Osteocyte (in vitro differentiated cells): ENCODE measurements around the gene LIG1. TPM values are rescaled to one million over a fixed set of nuclear protein-coding genes. Genes with fewer than 3 reads are reported as not detected.
"Not testable (repeated sequence)": the region's sequence is repeated elsewhere in the genome, so short reads cannot be mapped to it uniquely, and the experiment has no call there.

Experiments used
- DNase-seq: peaks from one replicate; pipeline ENCODE4 v3.0.0; 2021; ENCODE audit warnings: mixed read lengths; ENCODE audit not compliant: unreplicated experiment; ENCODE audit errors: extremely low spot score
- H3K27ac Mint-ChIP-seq: one replicate; pipeline ENCODE4 v1.8.0; 2021; ENCODE audit warnings: mild to moderate bottlenecking, mixed read lengths; ENCODE audit not compliant: unreplicated experiment
- H3K27me3 Mint-ChIP-seq: one replicate; pipeline ENCODE4 v1.8.0; 2021; ENCODE audit warnings: mixed read lengths; ENCODE audit not compliant: unreplicated experiment
- H3K36me3 Mint-ChIP-seq: one replicate; pipeline ENCODE4 v1.8.0; 2021; ENCODE audit warnings: mixed read lengths; ENCODE audit not compliant: unreplicated experiment
- H3K4me1 Mint-ChIP-seq: one replicate; pipeline ENCODE4 v1.8.0; 2021; ENCODE audit warnings: mixed read lengths; ENCODE audit not compliant: unreplicated experiment
- H3K4me3 Mint-ChIP-seq: one replicate; pipeline ENCODE4 v1.8.0; 2021; ENCODE audit warnings: mild to moderate bottlenecking, moderate library complexity, mixed read lengths; ENCODE audit not compliant: unreplicated experiment
- H3K9me3 Mint-ChIP-seq: one replicate; pipeline ENCODE4 v1.8.0; 2021; ENCODE audit warnings: mixed read lengths; ENCODE audit not compliant: unreplicated experiment
- CTCF ChIP-seq: fragments of 200-600 bp; sonication (generic); IDR thresholded peaks from 2 replicates; pipeline ENCODE4 v1.5.0; 2021; ENCODE audit warnings: antibody characterized with exemption, mild to moderate bottlenecking, moderate library complexity
- total RNA-seq: library from RNA; stranded (reverse); gene quantifications from 2 replicates; pipeline ENCODE4 v1.2.1, GENCODE V29; 2021

The LIG1 gene
- total RNA-seq, 1 donor from 2014 or later: 23.0 TPM

- Mint-ChIP-seq H3K4me1 (peaks cover 5% of the 10 kb centered on the region), H3K27me3 (peaks cover 17% of the 10 kb centered on the region), H3K9me3 (no peaks in the 10 kb centered on the region), H3K27ac (no peak overlapping the region), H3K4me3 (no peak overlapping the region), H3K36me3 (no peaks in the 10 kb centered on the region)
- TF ChIP-seq CTCF: no peak
- no peak for DNase-seq
These were observed 84.0 kb downstream of the LIG1 start for GRCh38 chr19:48085904-48086864.

GRCh38 chr19:48085076-48085475, 85.1 kb downstream of the LIG1 start:
- H3K9me3 Mint-ChIP-seq: no peaks in the 10 kb centered on the region
- no peak for DNase-seq
- H3K4me3 Mint-ChIP-seq: no peak overlapping the region
- peaks cover 17% of the 10 kb centered on the region for H3K27me3 Mint-ChIP-seq
- TF ChIP-seq CTCF: no peak
- peak overlapping the region; percentile 2 for H3K27ac Mint-ChIP-seq
- H3K4me1 Mint-ChIP-seq: peaks cover under 1% of the 10 kb centered on the region
- no peaks in the 10 kb centered on the region for H3K36me3 Mint-ChIP-seq

- no peak for DNase-seq
- H3K9me3 Mint-ChIP-seq: no peaks in the 10 kb centered on the region
- H3K27ac Mint-ChIP-seq: no peak overlapping the region
- peaks cover 23% of the 10 kb centered on the region for H3K27me3 Mint-ChIP-seq
- H3K4me3 Mint-ChIP-seq: no peak overlapping the region
- H3K36me3 Mint-ChIP-seq: no peaks in the 10 kb centered on the region
- no peak for TF ChIP-seq CTCF
- H3K4me1 Mint-ChIP-seq: no peaks in the 10 kb centered on the region
These were observed 89.0 kb downstream of the LIG1 start for GRCh38 chr19:48081106-48081505.

- H3K4me1 Mint-ChIP-seq, H3K27ac Mint-ChIP-seq, H3K36me3 Mint-ChIP-seq, H3K4me3 Mint-ChIP-seq, DNase-seq, H3K27me3 Mint-ChIP-seq, H3K9me3 Mint-ChIP-seq: not testable (repeated sequence)
These were observed 99.9 kb downstream of the LIG1 start for GRCh38 chr19:48070177-48070769.

GRCh38 chr19:48069435-48069834, 100.7 kb downstream of the LIG1 start:
- Mint-ChIP-seq H3K27me3 (peaks cover 7% of the 10 kb centered on the region), H3K36me3 (no peaks in the 10 kb centered on the region), H3K9me3 (no peaks in the 10 kb centered on the region), H3K27ac (no peak overlapping the region), H3K4me3 (no peak overlapping the region), H3K4me1 (no peaks in the 10 kb centered on the region)
- DNase-seq: no peak
- no peak for TF ChIP-seq CTCF

Other genes with a start within 250 kb of the LIG1 start
- not detected in 2 replicates for gene BSPH1, start 178.2 kb downstream of the LIG1 start, total RNA-seq
- not detected in 2 replicates for gene ELSPBP1, start 175.7 kb downstream of the LIG1 start, total RNA-seq
- not detected in 2 replicates for gene CABP5, start 126.3 kb downstream of the LIG1 start, total RNA-seq
- gene PLA2G4C, start 59.5 kb downstream of the LIG1 start, total RNA-seq: 4.8 and 5.5 TPM in 2 replicates
- 5.7 and 6.6 TPM in 2 replicates for gene ZSWIM9, start 336 bp upstream of the LIG1 start, total RNA-seq
- 36.4 and 38.0 TPM in 2 replicates for gene CARD8, start 85.6 kb upstream of the LIG1 start, total RNA-seq
- 0.97 and 0.99 TPM in 2 replicates for gene ZNF114, start 99.7 kb upstream of the LIG1 start, total RNA-seq
- gene EMP3, start 155.2 kb upstream of the LIG1 start, total RNA-seq: 201 and 212 TPM in 2 replicates
- gene TMEM143, start 193.6 kb upstream of the LIG1 start, total RNA-seq: 9.1 and 12.3 TPM in 2 replicates
- gene SYNGR4, start 194.0 kb upstream of the LIG1 start, total RNA-seq: not detected in 2 replicates
- 267 and 275 TPM in 2 replicates for gene KDELR1, start 221.2 kb upstream of the LIG1 start, total RNA-seq
- gene GRIN2D, start 223.3 kb upstream of the LIG1 start, total RNA-seq: 0.68 and 1.2 TPM in 2 replicates